Activated naive CD8-positive, alpha-beta T cell treated with anti-CD3 and anti-CD28 coated beads, Interleukin-2, amount 50 U/mL, for 24 hours (primary cell): Measurements from ENCODE around the gene B4GALT6.

Source experiments
- ATAC-seq: fragments of 150-1000 bp; cut with Tn5 transposase; one replicate; pipeline ENCODE4 v1.10.0; 2021
- DNase-seq: peaks from one replicate; pipeline ENCODE4 v3.0.0; 2021
- H3K27ac Mint-ChIP-seq: one replicate; pipeline ENCODE4 v1.8.0; 2021; ENCODE audit warnings: mild to moderate bottlenecking, mixed read lengths
- H3K27me3 Mint-ChIP-seq: one replicate; pipeline ENCODE4 v1.8.0; 2021; ENCODE audit warnings: mixed read lengths
- H3K36me3 Mint-ChIP-seq: one replicate; pipeline ENCODE4 v1.8.0; 2021; ENCODE audit warnings: low read depth, mixed read lengths
- H3K4me1 Mint-ChIP-seq: one replicate; pipeline ENCODE4 v1.8.0; 2021; ENCODE audit warnings: mixed read lengths
- H3K4me3 Mint-ChIP-seq: one replicate; pipeline ENCODE4 v1.8.0; 2021; ENCODE audit warnings: mild to moderate bottlenecking, moderate library complexity, mixed read lengths
- H3K9me3 Mint-ChIP-seq: one replicate; pipeline ENCODE4 v1.8.0; 2021; ENCODE audit warnings: mixed read lengths

B4GALT6 gene

GRCh38 chr18:31680831-31681568 is 3.4 kb downstream of the B4GALT6 start:
- ATAC-seq (no peak), DNase-seq (no peak)
- no peak overlapping the region for H3K4me3 Mint-ChIP-seq
- no peak overlapping the region for H3K27ac Mint-ChIP-seq
- H3K4me1 Mint-ChIP-seq: peaks cover 14% of the 10 kb centered on the region
- peaks cover 45% of the 10 kb centered on the region for H3K27me3 Mint-ChIP-seq
- no peaks in the 10 kb centered on the region for H3K9me3 Mint-ChIP-seq
- H3K36me3 Mint-ChIP-seq: no peaks in the 10 kb centered on the region

GRCh38 chr18:31680433-31680811 is 4.0 kb downstream of the B4GALT6 start:
- Mint-ChIP-seq H3K27me3 (peaks cover 40% of the 10 kb centered on the region), H3K4me1 (peaks cover 11% of the 10 kb centered on the region), H3K9me3 (no peaks in the 10 kb centered on the region), H3K27ac (no peak overlapping the region), H3K4me3 (no peak overlapping the region), H3K36me3 (no peaks in the 10 kb centered on the region)
- ATAC-seq (no peak), DNase-seq (no peak)

- H3K4me3 Mint-ChIP-seq: no peak overlapping the region
- peaks cover 40% of the 10 kb centered on the region for H3K27me3 Mint-ChIP-seq
- no peaks in the 10 kb centered on the region for H3K36me3 Mint-ChIP-seq
- peaks cover 11% of the 10 kb centered on the region for H3K4me1 Mint-ChIP-seq
- no peaks in the 10 kb centered on the region for H3K9me3 Mint-ChIP-seq
- no peak overlapping the region for H3K27ac Mint-ChIP-seq
- DNase-seq (no peak), ATAC-seq (no peak)
Measured at GRCh38 chr18:31679791-31680432, 4.5 kb downstream of the B4GALT6 start.

GRCh38 chr18:31679133-31679742 is 5.1 kb downstream of the B4GALT6 start:
- no peak for ATAC-seq
- no peak overlapping the region for H3K4me3 Mint-ChIP-seq
- peaks cover 39% of the 10 kb centered on the region for H3K27me3 Mint-ChIP-seq
- H3K36me3 Mint-ChIP-seq: no peaks in the 10 kb centered on the region
- H3K9me3 Mint-ChIP-seq: no peaks in the 10 kb centered on the region
- H3K4me1 Mint-ChIP-seq: peaks cover 11% of the 10 kb centered on the region
- DNase-seq: no peak
- H3K27ac Mint-ChIP-seq: no peak overlapping the region

- H3K4me1 Mint-ChIP-seq: peaks cover 2% of the 10 kb centered on the region
Measured at GRCh38 chr18:31678425-31678824, 6.0 kb downstream of the B4GALT6 start.

GRCh38 chr18:31677592-31677991 is 6.8 kb downstream of the B4GALT6 start:
- Mint-ChIP-seq H3K27me3 (peaks cover 24% of the 10 kb centered on the region), H3K27ac (no peak overlapping the region), H3K4me1 (peaks cover 2% of the 10 kb centered on the region), H3K9me3 (no peaks in the 10 kb centered on the region), H3K4me3 (no peak overlapping the region), H3K36me3 (no peaks in the 10 kb centered on the region)
- no peak for DNase-seq
- no peak for ATAC-seq

More at GRCh38 chr18:31678425-31678824, 6.0 kb downstream of the B4GALT6 start:
- peaks cover 31% of the 10 kb centered on the region for H3K27me3 Mint-ChIP-seq
- DNase-seq (no peak), ATAC-seq (no peak)
- no peak overlapping the region for H3K27ac Mint-ChIP-seq
- H3K9me3 Mint-ChIP-seq: no peaks in the 10 kb centered on the region
- H3K4me3 Mint-ChIP-seq: no peak overlapping the region
- H3K36me3 Mint-ChIP-seq: no peaks in the 10 kb centered on the region

GRCh38 chr18:31675404-31675803 is 9.0 kb downstream of the B4GALT6 start:
- DNase-seq: no peak
- H3K9me3 Mint-ChIP-seq: no peaks in the 10 kb centered on the region
- no peaks in the 10 kb centered on the region for H3K36me3 Mint-ChIP-seq
- H3K27ac Mint-ChIP-seq: no peak overlapping the region
- peaks cover 2% of the 10 kb centered on the region for H3K4me1 Mint-ChIP-seq
- H3K4me3 Mint-ChIP-seq: no peak overlapping the region
- ATAC-seq: no peak
- peaks cover 12% of the 10 kb centered on the region for H3K27me3 Mint-ChIP-seq

GRCh38 chr18:31672628-31673135 is 11.7 kb downstream of the B4GALT6 start:
- no peak for ATAC-seq
- H3K9me3 Mint-ChIP-seq: no peaks in the 10 kb centered on the region
- DNase-seq: no peak
- H3K4me1 Mint-ChIP-seq: peaks cover 2% of the 10 kb centered on the region
- H3K4me3 Mint-ChIP-seq: no peak overlapping the region
- peaks cover 8% of the 10 kb centered on the region for H3K27me3 Mint-ChIP-seq
- no peaks in the 10 kb centered on the region for H3K36me3 Mint-ChIP-seq
- no peak overlapping the region for H3K27ac Mint-ChIP-seq

GRCh38 chr18:31671951-31672350 is 12.4 kb downstream of the B4GALT6 start:
- no peak for ATAC-seq
- no peaks in the 10 kb centered on the region for H3K9me3 Mint-ChIP-seq
- peaks cover 5% of the 10 kb centered on the region for H3K27me3 Mint-ChIP-seq
- no peak for DNase-seq
- no peaks in the 10 kb centered on the region for H3K36me3 Mint-ChIP-seq
- H3K4me3 Mint-ChIP-seq: no peak overlapping the region
- no peaks in the 10 kb centered on the region for H3K4me1 Mint-ChIP-seq
- H3K27ac Mint-ChIP-seq: no peak overlapping the region

- H3K27me3 Mint-ChIP-seq: peaks cover 8% of the 10 kb centered on the region
- ATAC-seq (no peak), DNase-seq (no peak)
- H3K4me3 Mint-ChIP-seq: no peak overlapping the region
- no peaks in the 10 kb centered on the region for H3K4me1 Mint-ChIP-seq
- H3K27ac Mint-ChIP-seq: no peak overlapping the region
- no peaks in the 10 kb centered on the region for H3K9me3 Mint-ChIP-seq
- no peaks in the 10 kb centered on the region for H3K36me3 Mint-ChIP-seq
Measured at GRCh38 chr18:31669541-31669940, 14.8 kb downstream of the B4GALT6 start.

GRCh38 chr18:31667185-31667584 is 17.2 kb downstream of the B4GALT6 start:
- ATAC-seq: no peak
- no peaks in the 10 kb centered on the region for H3K9me3 Mint-ChIP-seq
- H3K4me3 Mint-ChIP-seq: no peak overlapping the region
- H3K4me1 Mint-ChIP-seq: no peaks in the 10 kb centered on the region
- H3K27me3 Mint-ChIP-seq: peaks cover 11% of the 10 kb centered on the region
- no peak overlapping the region for H3K27ac Mint-ChIP-seq
- DNase-seq: no peak
- H3K36me3 Mint-ChIP-seq: no peaks in the 10 kb centered on the region

GRCh38 chr18:31666055-31666454 is 18.3 kb downstream of the B4GALT6 start:
- Mint-ChIP-seq H3K36me3 (no peaks in the 10 kb centered on the region), H3K9me3 (no peaks in the 10 kb centered on the region), H3K27ac (no peak overlapping the region), H3K27me3 (peaks cover 7% of the 10 kb centered on the region), H3K4me3 (no peak overlapping the region), H3K4me1 (no peaks in the 10 kb centered on the region)
- ATAC-seq: no peak
- DNase-seq: no peak

GRCh38 chr18:31664101-31664500 is 20.3 kb downstream of the B4GALT6 start:
- H3K9me3 Mint-ChIP-seq: no peaks in the 10 kb centered on the region

GRCh38 chr18:31661965-31662364 is 22.4 kb downstream of the B4GALT6 start:
- no peaks in the 10 kb centered on the region for H3K36me3 Mint-ChIP-seq
- ATAC-seq: no peak
- no peak for DNase-seq
- H3K9me3 Mint-ChIP-seq: no peaks in the 10 kb centered on the region
- H3K27me3 Mint-ChIP-seq: peaks cover 5% of the 10 kb centered on the region
- no peak overlapping the region for H3K27ac Mint-ChIP-seq
- peaks cover 21% of the 10 kb centered on the region for H3K4me1 Mint-ChIP-seq
- no peak overlapping the region for H3K4me3 Mint-ChIP-seq

More at GRCh38 chr18:31664101-31664500, 20.3 kb downstream of the B4GALT6 start:
- Mint-ChIP-seq H3K4me1 (peaks cover 7% of the 10 kb centered on the region), H3K27ac (no peak overlapping the region), H3K36me3 (no peaks in the 10 kb centered on the region), H3K4me3 (no peak overlapping the region), H3K27me3 (peaks cover 7% of the 10 kb centered on the region)
- no peak for DNase-seq
- no peak for ATAC-seq

- Mint-ChIP-seq H3K36me3 (no peaks in the 10 kb centered on the region), H3K4me1 (peaks cover 21% of the 10 kb centered on the region), H3K27me3 (peaks cover 8% of the 10 kb centered on the region), H3K9me3 (no peaks in the 10 kb centered on the region), H3K27ac (no peak overlapping the region), H3K4me3 (no peak overlapping the region)
- no peak for ATAC-seq
- DNase-seq: no peak
Measured at GRCh38 chr18:31660763-31661162, 23.6 kb downstream of the B4GALT6 start.
